ENCODE results near the gene BBS9.

Gene BBS9

DNA sequence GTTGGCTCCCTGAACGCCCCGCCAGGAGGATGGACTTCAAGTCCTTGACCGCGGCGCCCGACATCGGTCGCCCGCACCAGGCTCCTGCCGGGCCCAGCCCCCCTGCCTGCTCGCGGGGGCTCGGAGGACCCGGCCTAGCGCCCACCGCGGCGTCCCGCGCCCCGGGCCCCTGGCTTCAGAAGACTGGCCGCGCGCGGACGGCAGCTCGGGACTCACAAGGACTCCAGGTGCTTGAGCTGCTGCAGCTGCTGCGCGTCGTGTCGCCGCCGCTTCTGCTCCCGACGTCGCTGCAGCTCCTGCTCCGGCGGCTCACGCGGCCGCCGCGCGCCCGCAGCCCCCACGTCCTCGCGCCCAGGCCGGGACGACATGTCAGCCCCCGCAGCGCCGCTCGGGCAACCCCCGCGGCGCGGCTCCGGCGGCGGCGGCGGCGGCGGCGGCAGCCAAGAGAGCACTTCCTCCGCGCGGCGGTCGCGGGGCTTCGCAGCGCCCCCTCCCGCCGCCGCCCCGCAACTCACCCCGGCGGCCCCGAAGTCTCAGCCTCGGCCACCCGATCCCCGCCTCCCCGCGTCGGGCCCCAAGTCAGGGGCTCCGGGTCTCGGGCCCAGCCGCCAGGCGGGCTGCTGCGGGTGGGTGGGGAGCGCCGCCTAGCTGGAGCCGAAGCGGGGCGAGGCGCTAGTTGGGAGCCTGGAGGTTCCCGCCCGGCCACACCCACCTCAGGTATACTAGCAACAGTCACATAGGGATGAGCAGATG, 20.2 kb upstream of the BBS9 start, which contains the start of gene RP9:
Gene RP9, minus strand, starts transcription at position 400 of the 753 bp plus-strand sequence. Its CDS starts 32 bp downstream, at position 368.
- peak; percentile 77 for DNase-seq
- peaks cover 25% of the 10 kb centered on the region for H3F3A ChIP-seq (ENCODE audit: insufficient read depth, low read length)
- H4K20me1 ChIP-seq (ENCODE audit: insufficient read depth, low read length) = peaks cover 9% of the 10 kb centered on the region; the same call in 1 of the 2 replicates
- peak within 1 kb of the TSS; percentile 41; the same call in 1 of the 2 replicates for H3K27ac ChIP-seq (ENCODE audit: low read length)
- peak within 1 kb of the TSS; percentile 89 for H3K4me3 ChIP-seq (ENCODE audit: low read length)
- no peaks in the 10 kb centered on the region for H3K36me3 ChIP-seq (replicated peaks; ENCODE audit: insufficient read depth, low read length)
- H2AFZ ChIP-seq (ENCODE audit: low read length) = peak within 1 kb of the TSS; percentile 75
- peak within 1 kb of the TSS; percentile 71 for H3K9ac ChIP-seq (ENCODE audit: low read length)
- H3K79me2 ChIP-seq (ENCODE audit: low read length) = peaks cover 48% of the 10 kb centered on the region
- no peaks in the 10 kb centered on the region for H3K9me2 ChIP-seq (replicated peaks; ENCODE audit: insufficient read depth, low read length)
- TF ChIP-seq EZH2 (optimal IDR thresholded peaks at IDR 0.05; ENCODE audit: low read depth, low read length) = no peak
- TF ChIP-seq, protein P1, sequence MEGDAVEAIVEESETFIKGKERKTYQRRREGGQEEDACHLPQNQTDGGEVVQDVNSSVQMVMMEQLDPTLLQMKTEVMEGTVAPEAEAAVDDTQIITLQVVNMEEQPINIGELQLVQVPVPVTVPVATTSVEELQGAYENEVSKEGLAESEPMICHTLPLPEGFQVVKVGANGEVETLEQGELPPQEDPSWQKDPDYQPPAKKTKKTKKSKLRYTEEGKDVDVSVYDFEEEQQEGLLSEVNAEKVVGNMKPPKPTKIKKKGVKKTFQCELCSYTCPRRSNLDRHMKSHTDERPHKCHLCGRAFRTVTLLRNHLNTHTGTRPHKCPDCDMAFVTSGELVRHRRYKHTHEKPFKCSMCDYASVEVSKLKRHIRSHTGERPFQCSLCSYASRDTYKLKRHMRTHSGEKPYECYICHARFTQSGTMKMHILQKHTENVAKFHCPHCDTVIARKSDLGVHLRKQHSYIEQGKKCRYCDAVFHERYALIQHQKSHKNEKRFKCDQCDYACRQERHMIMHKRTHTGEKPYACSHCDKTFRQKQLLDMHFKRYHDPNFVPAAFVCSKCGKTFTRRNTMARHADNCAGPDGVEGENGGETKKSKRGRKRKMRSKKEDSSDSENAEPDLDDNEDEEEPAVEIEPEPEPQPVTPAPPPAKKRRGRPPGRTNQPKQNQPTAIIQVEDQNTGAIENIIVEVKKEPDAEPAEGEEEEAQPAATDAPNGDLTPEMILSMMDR (IDR thresholded peaks at IDR 0.05; ENCODE audit: low read length) = peak; percentile 38
- no peak for TF ChIP-seq EZH2phosphoT487 (IDR thresholded peaks at IDR 0.05; ENCODE audit: low read length)
- peaks cover 13% of the 10 kb centered on the region; the same call in 1 of the 2 replicates for H3K4me1 ChIP-seq (ENCODE audit: low read length)
- H3K27me3 ChIP-seq (replicated peaks; ENCODE audit: insufficient read depth, low read length) = peaks cover 10% of the 10 kb centered on the region; the same call in 1 of the 2 replicates
- H3K4me2 ChIP-seq (ENCODE audit: low read depth, low read length) = peak within 1 kb of the TSS; percentile 93
- no peaks in the 10 kb centered on the region for H3K9me3 ChIP-seq (replicated peaks; ENCODE audit: insufficient read depth, low read length)

DNA sequence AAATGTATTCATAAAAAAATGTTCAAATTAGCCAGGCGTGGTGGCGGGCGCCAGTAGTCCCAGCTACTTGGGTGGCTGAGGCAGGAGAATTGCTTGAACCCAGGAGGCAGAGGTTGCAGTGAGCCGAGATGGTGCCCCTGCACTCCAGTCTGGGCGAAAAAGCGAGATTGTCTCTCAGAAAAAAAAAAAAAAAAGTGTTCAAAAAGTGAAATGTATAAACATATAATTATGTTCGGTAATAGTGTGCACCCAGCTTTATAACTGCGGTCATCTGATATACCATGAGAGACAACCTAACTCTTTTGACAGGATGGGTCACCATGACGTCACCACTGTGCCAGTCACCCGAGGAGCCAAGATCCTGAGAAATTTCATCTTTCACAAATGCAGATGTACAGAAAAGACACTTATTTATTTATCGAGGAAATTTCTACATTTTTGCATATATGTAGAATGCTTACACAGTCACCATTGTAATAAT, 19.6 kb upstream of the BBS9 start:
- TF ChIP-seq EZH2 (optimal IDR thresholded peaks at IDR 0.05; ENCODE audit: low read depth, low read length) (no peak), EZH2phosphoT487 (IDR thresholded peaks at IDR 0.05; ENCODE audit: low read length) (no peak)
- TF ChIP-seq, protein P1 (IDR thresholded peaks at IDR 0.05; ENCODE audit: low read length) = no peak
- H2AFZ ChIP-seq (ENCODE audit: low read length) = peak overlapping the region; percentile 75
- no peak for DNase-seq
- peaks cover 25% of the 10 kb centered on the region for H3F3A ChIP-seq (ENCODE audit: insufficient read depth, low read length)
- peak overlapping the region; percentile 73 for H3K4me3 ChIP-seq (ENCODE audit: low read length)
- H3K4me1 ChIP-seq (ENCODE audit: low read length) = peaks cover 13% of the 10 kb centered on the region; the same call in 1 of the 2 replicates
- peak overlapping the region; percentile 87 for H3K4me2 ChIP-seq (ENCODE audit: low read depth, low read length)
- no peaks in the 10 kb centered on the region for H3K9me3 ChIP-seq (replicated peaks; ENCODE audit: insufficient read depth, low read length)
- H3K9me2 ChIP-seq (replicated peaks; ENCODE audit: insufficient read depth, low read length) = no peaks in the 10 kb centered on the region
- H3K9ac ChIP-seq (ENCODE audit: low read length) = peak overlapping the region; percentile 42; the same call in 1 of the 2 replicates
- H3K36me3 ChIP-seq (replicated peaks; ENCODE audit: insufficient read depth, low read length) = no peaks in the 10 kb centered on the region
- H4K20me1 ChIP-seq (ENCODE audit: insufficient read depth, low read length) = peaks cover 9% of the 10 kb centered on the region; the same call in 1 of the 2 replicates
- H3K27me3 ChIP-seq (replicated peaks; ENCODE audit: insufficient read depth, low read length) = peaks cover 10% of the 10 kb centered on the region; the same call in 1 of the 2 replicates
- peak overlapping the region; percentile 19; the same call in 1 of the 2 replicates for H3K27ac ChIP-seq (ENCODE audit: low read length)
- H3K79me2 ChIP-seq (ENCODE audit: low read length) = peaks cover 42% of the 10 kb centered on the region

DNA sequence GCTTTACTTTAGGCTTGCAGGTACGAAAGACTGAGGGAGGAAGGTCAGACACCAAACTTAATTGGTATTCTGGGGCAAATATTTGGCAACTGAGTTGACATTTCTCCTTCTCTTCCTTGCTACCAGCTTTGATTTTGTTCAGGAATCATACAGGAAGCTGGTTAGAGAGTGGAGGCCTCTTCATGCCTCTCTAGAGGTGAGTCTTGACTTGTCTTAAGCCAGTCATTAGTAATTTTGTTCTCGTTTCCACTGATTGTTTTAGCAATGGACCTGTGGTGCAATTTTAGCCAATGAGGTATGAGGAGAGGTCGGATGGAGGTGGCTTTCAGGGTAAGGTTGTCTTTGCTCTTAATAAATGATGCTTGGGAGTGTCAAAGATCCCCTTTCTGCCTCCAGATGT, 17.8 kb upstream of the BBS9 start:
- Histone ChIP-seq H3K9me3 (replicated peaks; ENCODE audit: insufficient read depth, low read length) (no peaks in the 10 kb centered on the region), H3K9me2 (replicated peaks; ENCODE audit: insufficient read depth, low read length) (no peaks in the 10 kb centered on the region), H3K9ac (ENCODE audit: low read length) (no peak overlapping the region), H3K4me2 (ENCODE audit: low read depth, low read length) (no peak overlapping the region), H3F3A (ENCODE audit: insufficient read depth, low read length) (peaks cover 25% of the 10 kb centered on the region), H2AFZ (ENCODE audit: low read length) (no peak overlapping the region), H3K4me1 (ENCODE audit: low read length) (peaks cover 13% of the 10 kb centered on the region; the same call in 1 of the 2 replicates), H3K4me3 (ENCODE audit: low read length) (no peak overlapping the region), H3K79me2 (ENCODE audit: low read length) (peaks cover 24% of the 10 kb centered on the region), H3K27ac (ENCODE audit: low read length) (no peak overlapping the region), H4K20me1 (ENCODE audit: insufficient read depth, low read length) (peaks cover 4% of the 10 kb centered on the region; the same call in 1 of the 2 replicates), H3K36me3 (replicated peaks; ENCODE audit: insufficient read depth, low read length) (no peaks in the 10 kb centered on the region), H3K27me3 (replicated peaks; ENCODE audit: insufficient read depth, low read length) (peaks cover 10% of the 10 kb centered on the region; the same call in 1 of the 2 replicates)
- no peak for TF ChIP-seq EZH2phosphoT487 (IDR thresholded peaks at IDR 0.05; ENCODE audit: low read length)
- no peak for TF ChIP-seq EZH2 (optimal IDR thresholded peaks at IDR 0.05; ENCODE audit: low read depth, low read length)
- TF ChIP-seq, protein P1 (IDR thresholded peaks at IDR 0.05; ENCODE audit: low read length) = no peak
- no peak for DNase-seq
